ENCODE measurements around the gene RMND5B.
"Not testable (repeated sequence)": the region's sequence is repeated elsewhere in the genome, so short reads cannot be mapped to it uniquely, and the experiment has no call there.

Gene RMND5B

GRCh38 chr5:178130576-178131445, at the start of gene RMND5B:
Gene RMND5B, plus strand, starts transcription at chr5:178131014. Its CDS starts 7,106 bp downstream, at chr5:178138120.
- peak; percentile 90 for DNase-seq (ENCODE audit: insufficient read length, low spot score)
- FAIRE-seq = peak; percentile 73

DNA sequence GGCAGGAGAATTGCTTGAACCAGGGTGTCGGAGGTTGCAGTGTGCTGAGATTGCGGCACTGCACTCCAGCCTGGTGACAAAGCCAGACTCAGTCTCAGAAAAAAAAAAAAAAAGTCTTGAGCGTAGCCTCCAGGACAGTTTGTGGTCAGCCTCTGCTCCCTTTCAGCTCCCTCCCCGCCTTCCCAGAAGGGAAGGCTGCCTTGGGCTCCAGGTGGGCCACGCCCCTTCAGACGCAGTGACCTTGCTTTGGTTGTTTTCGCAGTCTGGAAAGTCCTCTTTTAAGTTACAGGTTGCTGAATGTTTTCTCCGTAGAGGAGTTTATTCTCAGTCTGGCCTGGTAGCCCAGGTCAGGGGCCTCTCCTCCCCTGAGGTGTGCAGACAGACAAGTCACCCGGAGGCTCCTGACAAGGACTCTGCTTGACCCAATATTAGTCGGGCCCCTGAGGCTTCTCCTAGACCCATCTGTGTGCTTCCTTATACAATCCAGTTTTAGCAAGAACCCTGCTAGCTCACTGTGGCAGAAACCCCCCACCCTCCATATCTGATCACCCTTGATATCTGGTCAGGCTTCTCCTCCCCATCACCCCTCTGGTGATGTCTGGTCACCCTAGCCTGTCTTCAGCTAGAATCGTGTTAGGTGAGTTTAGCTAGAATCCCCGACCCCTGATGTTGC, 49.1 kb upstream of the RMND5B start:
- FAIRE-seq = no peak

DNA sequence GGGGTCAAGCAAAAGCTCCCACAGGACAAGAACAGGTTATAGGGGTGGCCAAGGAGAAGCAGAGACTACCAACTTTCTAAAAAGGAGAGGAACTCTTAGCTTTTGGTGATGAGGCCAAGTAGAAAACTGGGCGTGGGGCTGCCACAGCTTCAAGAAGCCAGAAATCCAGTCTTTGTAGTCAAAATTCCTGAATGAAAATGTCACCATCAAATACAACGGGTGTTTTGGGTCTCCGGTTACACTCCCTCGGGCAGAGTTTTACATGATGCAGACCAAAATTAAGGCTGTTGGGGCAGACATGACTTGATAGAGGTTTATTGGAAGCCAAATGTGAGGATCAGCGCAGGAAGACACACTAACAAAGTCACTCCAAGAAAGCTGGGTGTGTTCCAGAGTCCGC, 46.9 kb upstream of the RMND5B start:
- no peak for DNase-seq (ENCODE audit: insufficient read length, low spot score)
- FAIRE-seq = no peak

More for the DNA sequence above, 49.1 kb upstream of the RMND5B start:
- DNase-seq (ENCODE audit: insufficient read length, low spot score) = no peak

DNA sequence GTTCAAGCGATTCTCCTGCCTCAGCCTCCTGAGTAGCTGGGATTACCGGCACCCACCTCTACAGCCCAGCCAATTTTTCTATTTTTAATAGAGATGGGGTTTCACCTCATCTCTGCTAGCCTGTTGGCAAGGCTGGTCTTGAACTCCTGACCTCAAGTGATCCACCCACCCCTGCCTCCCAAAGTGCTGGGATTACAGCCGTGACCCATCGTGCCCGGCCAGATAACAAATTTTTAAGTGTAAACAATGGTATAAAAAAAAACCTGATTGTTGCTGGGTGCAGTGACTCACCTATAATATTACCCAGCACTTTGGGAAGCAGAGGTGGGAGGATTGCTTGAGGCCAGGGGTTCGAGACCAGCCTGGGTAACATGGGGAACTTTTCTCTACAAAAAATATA, 45.5 kb upstream of the RMND5B start:
- FAIRE-seq (no peak), DNase-seq (ENCODE audit: insufficient read length, low spot score) (no peak)

DNA sequence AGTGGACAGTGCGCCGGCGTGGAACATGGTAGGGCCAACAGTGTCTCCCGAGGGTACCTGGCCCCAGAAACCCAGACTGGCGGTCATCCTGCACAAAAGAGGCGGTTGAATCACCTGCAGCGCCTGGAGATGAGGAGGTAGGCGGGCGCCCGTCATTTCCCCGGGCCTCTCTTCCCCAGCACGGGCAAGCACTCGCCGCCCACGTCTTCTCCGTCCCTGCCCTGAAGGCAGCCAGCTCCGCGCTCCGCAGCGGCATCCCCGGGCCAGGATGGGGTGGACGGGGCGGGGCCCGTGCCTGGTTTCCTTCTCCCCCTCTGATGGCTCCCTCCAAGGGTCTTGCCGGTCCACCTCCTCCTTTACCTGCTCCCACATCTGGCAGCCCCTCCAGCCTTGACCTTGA, 44.5 kb upstream of the RMND5B start:
- DNase-seq (ENCODE audit: insufficient read length, low spot score) = no peak
- no peak for FAIRE-seq

GRCh38 chr5:178087199-178087598, 43.6 kb upstream of the RMND5B start:
- not testable (repeated sequence) for FAIRE-seq; DNase-seq (ENCODE audit: insufficient read length, low spot score)

- DNase-seq (ENCODE audit: insufficient read length, low spot score) = no peak
- FAIRE-seq = no peak
Measured at GRCh38 chr5:178090856-178091255, 40.0 kb upstream of the RMND5B start.

DNA sequence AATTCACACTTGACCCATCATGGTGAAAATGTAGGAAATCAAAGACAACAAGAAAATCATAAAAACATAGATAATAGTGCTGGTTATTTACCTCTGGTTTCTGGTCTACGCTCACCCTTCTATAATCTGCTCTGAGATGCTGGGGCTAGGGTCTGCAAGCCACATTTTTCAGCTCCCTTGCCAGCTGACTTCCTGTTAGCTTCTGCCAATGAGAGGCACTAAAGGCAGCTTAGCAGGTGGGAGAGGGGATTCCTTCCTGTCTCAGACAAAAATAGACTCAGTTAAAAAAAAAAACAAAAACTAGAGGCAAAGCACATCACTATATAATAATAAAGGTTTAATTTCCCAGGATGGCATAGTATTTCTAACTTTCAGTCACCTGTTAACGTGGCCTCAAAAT, 37.7 kb upstream of the RMND5B start:
- DNase-seq (ENCODE audit: insufficient read length, low spot score) = no peak
- FAIRE-seq = no peak

DNA sequence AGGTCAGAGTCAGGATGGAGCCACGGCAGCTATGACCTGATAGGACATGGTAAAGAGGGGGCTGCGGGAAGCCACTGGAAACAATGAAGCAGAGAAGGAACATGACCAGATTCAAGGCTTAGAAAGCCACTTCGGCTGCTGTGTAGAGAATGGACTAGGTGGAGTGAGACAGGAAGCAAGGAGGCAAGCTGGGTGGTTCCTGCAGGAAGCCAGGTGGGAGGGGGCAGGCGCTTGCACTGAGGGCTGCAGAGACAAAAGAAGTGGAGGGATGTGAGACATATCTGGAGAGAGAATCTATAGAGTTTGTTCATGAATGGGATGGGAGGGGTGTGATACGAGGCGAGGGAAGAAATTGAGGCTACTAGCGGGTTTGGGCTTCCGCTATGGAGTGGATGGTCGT, 36.5 kb upstream of the RMND5B start:
- FAIRE-seq (no peak), DNase-seq (ENCODE audit: insufficient read length, low spot score) (no peak)

DNA sequence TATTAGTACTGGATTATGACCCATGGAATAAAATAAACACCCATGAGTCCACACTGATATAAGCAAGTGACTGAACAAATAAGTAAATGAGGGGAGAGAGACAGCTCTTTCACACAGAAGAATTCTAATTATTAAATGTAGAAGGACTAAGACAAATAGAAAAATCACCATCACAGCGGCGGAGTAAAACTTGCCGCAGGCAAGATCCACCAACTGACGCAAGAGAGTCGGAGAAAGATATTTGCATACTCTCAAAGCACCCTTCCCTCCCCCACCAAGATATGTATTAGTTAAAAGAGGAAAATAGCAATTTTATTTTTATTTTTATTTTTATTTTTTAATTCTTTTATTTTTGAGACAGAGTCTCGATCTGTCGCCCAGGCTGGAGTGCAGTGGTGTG, 32.1 kb upstream of the RMND5B start:
- DNase-seq (ENCODE audit: insufficient read length, low spot score) (no peak), FAIRE-seq (no peak)

DNA sequence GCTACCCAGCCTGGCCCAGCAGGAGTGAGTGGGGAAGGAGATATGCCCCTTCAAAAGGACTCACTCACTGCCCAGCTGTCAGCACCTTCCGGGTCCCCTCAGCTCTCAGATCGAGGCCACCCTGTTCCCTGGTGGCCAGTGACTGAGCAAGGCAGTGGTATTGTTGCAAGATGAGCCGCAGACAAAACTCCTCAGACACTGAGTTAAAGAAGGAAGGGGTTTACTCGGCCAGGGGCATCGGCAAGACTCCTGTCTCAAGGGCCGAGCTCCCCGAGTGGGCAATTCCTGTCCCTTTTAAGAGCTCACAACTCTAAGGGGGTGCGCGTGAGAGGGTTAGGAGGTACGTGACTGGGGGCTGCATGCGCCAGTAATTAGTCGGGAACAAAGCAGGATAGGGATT, 27.2 kb upstream of the RMND5B start:
- FAIRE-seq (no peak), DNase-seq (ENCODE audit: insufficient read length, low spot score) (no peak)

- DNase-seq (ENCODE audit: insufficient read length, low spot score) (no peak), FAIRE-seq (no peak)
Measured at GRCh38 chr5:178104492-178104891, 26.3 kb upstream of the RMND5B start.

- no peak for DNase-seq (ENCODE audit: insufficient read length, low spot score)
- no peak for FAIRE-seq
Measured at GRCh38 chr5:178106086-178106485, 24.7 kb upstream of the RMND5B start.

- no peak for FAIRE-seq
- DNase-seq (ENCODE audit: insufficient read length, low spot score) = no peak
Measured at GRCh38 chr5:178106556-178107239, 24.1 kb upstream of the RMND5B start.

GRCh38 chr5:178107756-178108310, 23.0 kb upstream of the RMND5B start:
- FAIRE-seq (no peak), DNase-seq (ENCODE audit: insufficient read length, low spot score) (no peak)

DNA sequence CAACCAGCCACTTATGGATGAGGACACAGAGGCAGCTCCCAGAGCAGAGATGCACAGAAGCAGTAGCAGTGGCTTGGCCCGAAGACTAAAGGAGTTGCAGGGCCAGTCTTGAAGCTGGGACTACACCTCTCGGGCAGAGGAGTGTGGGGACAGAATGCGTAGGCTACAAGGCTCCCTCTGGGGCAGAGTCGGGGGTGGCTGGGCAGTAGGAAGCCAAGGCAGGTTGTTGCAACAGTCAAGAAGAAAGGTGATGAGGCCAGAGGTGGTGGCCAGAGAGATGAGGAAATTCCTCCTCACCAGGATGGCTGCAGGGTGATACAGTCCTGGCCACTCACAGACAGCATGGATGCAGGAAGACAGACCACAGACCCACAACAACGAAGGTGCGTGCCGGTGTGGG, 22.4 kb upstream of the RMND5B start:
- DNase-seq (ENCODE audit: insufficient read length, low spot score) = no peak
- FAIRE-seq = no peak

GRCh38 chr5:178108966-178109365, 21.8 kb upstream of the RMND5B start:
- DNase-seq (ENCODE audit: insufficient read length, low spot score) (no peak), FAIRE-seq (no peak)

- FAIRE-seq = no peak
Measured at GRCh38 chr5:178110511-178110910, 20.3 kb upstream of the RMND5B start.

DNA sequence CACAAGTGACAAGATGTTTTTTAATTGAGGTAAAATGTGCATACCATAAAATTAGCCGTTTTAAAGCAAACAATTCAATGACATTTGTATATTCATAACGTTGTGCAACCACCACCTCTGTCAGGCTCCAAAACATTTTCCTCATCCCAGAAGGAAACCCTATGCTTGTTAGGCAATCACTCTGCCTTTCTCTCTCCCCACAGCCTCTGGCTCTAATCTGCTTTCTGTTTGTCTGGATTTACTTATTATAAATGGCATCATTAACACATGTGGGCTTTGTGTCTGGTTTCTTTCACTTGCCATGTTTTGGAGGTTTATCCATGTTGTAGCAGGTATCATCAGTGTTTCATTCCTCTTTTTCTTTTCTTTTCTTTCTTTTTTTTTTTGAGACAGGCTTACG, 18.9 kb upstream of the RMND5B start:
- FAIRE-seq (no peak), DNase-seq (ENCODE audit: insufficient read length, low spot score) (no peak)

More at GRCh38 chr5:178110511-178110910, 20.3 kb upstream of the RMND5B start:
- no peak for DNase-seq (ENCODE audit: insufficient read length, low spot score)

GRCh38 chr5:178112545-178112944, 18.3 kb upstream of the RMND5B start:
- DNase-seq (ENCODE audit: insufficient read length, low spot score) (no peak), FAIRE-seq (no peak)

DNA sequence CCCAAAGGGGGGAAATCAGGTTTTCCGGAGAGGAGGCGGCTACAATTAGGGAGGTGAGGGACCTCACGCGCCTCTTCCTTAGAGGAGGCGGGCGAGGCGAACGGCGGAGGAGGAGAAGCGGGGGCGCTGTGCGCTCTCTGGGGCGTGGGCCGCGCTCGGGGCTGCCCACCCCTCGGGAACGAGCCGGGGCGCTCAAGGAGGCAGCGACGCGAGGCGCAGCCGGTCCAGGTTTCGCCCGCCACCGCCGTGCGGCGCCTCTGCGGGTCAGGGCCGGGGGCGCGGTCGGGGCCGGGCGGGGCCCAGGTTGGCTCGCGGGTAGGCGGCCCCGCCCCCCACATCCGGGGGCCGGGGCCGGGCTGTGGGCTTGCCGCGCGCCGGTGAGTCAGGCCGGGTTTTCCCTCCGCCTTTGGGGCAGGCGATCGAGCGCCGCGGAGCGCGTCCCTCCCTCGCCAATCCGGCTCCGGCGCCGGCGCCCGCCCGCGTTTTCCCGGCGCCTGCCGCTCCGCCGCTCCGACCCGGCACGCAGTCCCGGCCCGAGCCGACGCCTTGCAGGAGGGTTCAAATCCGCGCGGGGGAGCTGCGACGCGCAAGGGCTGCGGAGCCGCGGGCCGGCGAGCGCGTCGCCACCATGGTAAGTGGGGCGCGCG, 17.6 kb upstream of the RMND5B start, which contains the start of gene N4BP3:
Gene N4BP3 (plus strand): TSS at position 392 of the 647 bp plus-strand sequence. CDS start 6,052 bp downstream, outside the sequence.
- peak; percentile 90 for DNase-seq (ENCODE audit: insufficient read length, low spot score)
- FAIRE-seq = no peak

Data from GM19239 (cell line).